GM19193 (cell line): ENCODE measurements around the gene ZNF148.

Experiments used
- POLR2A ChIP-seq: IDR thresholded peaks from 4 replicates; pipeline ENCODE4 v1.6.1; 2011; ENCODE audit not compliant: insufficient read depth, insufficient read length; ENCODE audit errors: extremely low read depth

ZNF148 gene

DNA sequence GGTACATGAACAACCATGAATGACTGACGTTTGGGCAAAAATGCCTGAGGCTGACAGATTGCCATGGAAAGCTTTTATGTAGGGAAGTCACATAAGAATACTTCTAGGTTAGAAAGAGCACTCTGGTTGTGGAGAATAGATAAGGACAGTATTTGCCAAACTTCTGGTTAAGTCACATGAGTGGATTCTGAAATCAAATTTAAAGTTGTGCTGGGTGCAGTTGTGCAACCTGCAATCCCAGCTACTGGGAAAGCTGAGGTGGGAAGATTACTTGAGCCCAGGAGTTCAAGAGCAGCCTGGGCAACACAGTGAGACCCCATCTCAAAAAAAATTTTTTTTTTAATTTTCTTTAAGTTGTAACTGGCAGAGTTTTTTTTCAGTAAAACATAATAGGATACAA lies 7.2 kb upstream of the ZNF148 start:
- no peak for TF ChIP-seq POLR2A

DNA sequence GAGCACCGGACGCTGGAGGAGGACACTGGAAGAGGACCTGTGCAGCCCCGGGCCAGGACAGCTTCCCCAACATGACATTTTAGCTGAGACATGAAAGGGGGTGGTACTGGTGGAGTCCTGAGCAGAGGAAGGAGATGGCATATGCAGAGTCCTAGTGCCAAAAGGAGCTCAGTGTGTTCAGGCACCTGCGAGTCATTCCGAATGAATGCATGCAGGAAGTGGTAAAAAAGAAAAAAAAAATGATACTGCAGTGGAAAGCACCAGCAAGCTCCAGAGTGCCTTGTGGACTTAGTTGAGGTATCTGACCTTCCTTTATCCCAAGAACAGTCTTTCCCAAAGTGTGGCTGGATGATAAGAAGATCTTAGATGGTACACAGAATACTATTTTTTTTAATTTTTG lies 6.6 kb upstream of the ZNF148 start:
- no peak for TF ChIP-seq POLR2A

GRCh38 chr3:125381314-125381713 lies 6.2 kb upstream of the ZNF148 start:
- TF ChIP-seq POLR2A = no peak

DNA sequence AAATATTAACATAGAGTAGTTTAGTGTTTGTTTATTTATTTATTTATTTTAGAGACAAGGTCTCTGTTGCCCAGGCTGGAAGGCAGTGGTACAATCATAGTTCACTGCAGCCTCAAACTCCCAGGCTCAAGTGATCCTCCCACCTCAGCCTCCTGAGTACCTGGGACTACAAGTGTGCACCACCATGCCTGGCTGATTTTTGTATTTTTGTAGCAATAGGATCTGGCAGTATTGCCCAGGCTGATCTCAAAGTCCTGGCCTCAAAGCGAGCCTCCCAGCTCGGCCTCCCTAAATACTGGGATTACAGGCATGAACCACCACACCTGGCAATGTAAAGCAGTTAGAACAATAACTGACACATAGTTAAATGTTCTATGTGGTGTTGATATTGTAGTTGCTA lies 4.4 kb upstream of the ZNF148 start:
- no peak for TF ChIP-seq POLR2A

- no peak for TF ChIP-seq POLR2A
Measured at GRCh38 chr3:125378762-125379161, 3.6 kb upstream of the ZNF148 start.

DNA sequence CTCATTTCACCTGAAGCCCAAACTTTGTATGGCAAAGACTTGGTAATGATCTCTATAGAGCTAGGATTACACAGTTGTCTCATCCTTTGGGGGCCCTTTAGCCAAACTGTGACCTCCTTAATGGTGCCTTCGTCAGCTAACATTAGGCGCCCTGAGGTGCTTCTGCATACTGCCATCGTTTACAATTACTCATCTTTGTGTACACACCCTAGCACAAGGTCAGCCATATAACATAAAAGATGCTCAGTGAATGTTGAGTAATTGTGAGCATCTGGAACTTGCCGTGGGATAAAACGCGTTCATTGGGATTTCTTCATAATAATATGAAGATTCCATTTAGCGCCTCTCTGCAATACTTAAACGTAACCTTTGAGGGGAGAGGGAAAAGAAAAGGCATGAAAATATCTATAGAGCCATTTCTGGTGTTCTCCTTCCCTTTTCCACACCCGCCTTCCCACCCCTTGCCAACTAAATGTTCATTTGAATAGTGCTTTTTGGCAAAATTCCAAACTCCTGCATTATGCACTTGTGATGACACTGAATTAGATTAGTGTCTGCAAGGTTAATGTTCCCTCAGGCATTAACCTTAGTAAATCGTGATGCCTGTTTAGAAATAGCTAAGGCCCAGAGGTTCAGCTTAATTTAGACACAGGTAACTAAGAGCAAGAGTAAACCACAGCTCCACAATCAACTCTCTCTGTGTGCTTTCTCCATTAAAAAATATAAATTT lies 990 bp upstream of the ZNF148 start:
- TF ChIP-seq POLR2A = no peak

DNA sequence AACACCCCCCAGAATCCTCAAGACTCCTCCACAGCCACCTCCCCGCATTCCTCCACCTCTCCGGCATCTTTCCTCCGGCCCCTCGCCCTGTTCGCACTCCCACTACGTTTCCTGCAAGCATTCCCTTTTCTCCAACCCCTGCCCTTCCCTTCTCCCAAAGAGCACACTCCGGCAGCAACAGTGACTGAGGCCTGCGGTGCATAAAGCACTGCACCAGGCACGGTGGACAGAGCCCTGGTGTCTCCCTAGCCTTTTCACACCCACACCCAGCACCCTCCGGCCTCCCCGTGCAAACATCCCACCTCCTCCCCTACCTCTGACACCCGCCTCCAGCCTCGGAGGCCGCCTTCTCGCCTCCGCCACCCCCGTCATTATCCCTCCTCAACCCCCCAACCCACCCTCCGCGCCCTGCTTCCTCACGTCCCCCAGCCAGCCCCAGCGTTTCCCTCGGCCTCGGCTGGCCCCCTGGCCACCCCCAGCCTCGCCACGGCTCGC lies 577 bp downstream of the ZNF148 start:
- TF ChIP-seq POLR2A = no peak

- no peak for TF ChIP-seq POLR2A
Measured at GRCh38 chr3:125367403-125368230, 7.5 kb downstream of the ZNF148 start.

- TF ChIP-seq POLR2A = no peak
Measured at GRCh38 chr3:125366132-125366531, 9.0 kb downstream of the ZNF148 start.

DNA sequence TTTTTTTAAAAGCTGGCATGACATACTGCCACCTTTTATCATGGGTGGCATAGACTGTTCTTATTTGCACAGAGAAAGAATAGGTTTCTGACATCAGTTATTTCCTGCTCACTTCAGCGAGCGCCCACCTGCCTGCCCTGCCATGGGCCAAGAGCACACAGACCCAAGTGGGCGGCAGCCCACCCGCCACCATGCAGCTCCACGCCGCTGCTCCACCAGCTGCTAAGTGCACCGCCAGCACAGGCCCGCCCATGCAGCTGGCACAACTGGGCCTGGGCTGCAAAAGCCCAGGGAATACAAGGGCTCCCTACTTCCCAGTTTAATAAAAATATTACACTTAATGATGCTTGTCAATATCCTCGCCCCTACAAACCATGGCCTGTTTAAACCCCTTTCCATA lies 15.4 kb downstream of the ZNF148 start:
- no peak for TF ChIP-seq POLR2A

- no peak for TF ChIP-seq POLR2A
Measured at GRCh38 chr3:125358923-125359322, 16.2 kb downstream of the ZNF148 start.

- TF ChIP-seq POLR2A = no peak
Measured at GRCh38 chr3:125357837-125358236, 17.3 kb downstream of the ZNF148 start.

DNA sequence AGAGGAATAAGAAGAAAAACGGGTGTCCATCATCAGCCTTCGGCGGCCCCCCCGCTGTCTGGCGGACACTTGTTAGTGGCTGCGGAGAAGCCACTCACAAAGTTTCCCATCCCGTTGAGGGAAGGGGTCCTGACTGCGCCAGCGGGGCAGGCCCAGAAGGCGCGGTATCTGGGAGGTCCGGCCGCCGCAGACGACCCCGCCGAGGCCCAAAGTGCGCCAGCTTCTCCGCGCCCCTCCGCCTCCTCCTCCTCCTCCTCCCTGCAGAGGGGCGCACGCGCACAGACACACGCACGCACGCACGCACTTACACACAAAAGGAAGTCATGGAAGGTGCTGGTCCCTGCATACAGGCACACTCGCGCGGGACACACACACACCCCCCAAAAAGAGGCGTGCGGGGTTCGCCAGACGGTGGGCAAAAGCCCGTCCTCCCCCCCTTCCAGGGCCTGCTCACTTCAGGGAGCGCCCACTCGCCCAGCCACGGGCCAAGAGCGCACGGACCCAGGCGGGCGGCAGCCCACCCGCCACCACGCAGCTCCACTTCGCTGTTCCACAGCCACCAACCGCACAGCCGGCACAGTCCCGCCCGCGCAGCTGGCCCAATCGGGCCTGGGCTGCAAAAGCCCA lies 18.0 kb downstream of the ZNF148 start:
- TF ChIP-seq POLR2A = peak; percentile 58

- no peak for TF ChIP-seq POLR2A
Measured at GRCh38 chr3:125356140-125357026, 18.7 kb downstream of the ZNF148 start.
